GM12872 (cell line): ENCODE results near the gene CADPS2.

Experiments used
- TF ChIP-seq, protein P1 (sequence below): IDR thresholded peaks from 3 replicates; pipeline ENCODE4 v1.5.1; 2011; ENCODE audit warnings: low read depth, mild to moderate bottlenecking, low read length, moderate library complexity; ENCODE audit not compliant: insufficient read depth

CADPS2 gene

DNA sequence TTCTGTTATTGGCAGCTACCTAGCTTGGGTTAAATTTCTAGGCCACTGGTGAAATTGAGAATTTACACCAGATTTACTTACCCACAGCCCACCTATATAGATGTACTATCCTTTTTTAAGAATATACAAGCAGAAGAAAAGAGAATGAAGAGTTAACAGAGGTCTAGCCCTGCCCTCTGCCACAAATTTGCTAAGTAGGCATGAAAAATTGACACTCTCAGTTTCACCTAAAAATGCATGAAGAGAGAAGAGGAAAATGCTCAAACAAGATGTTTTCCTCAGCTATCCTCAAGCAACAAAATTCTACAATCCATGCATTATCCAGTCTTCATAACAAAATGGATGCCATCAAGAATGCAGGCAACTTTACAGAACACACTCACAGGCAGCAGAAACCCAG, 158.9 kb downstream of the CADPS2 start:
- TF ChIP-seq, protein P1, sequence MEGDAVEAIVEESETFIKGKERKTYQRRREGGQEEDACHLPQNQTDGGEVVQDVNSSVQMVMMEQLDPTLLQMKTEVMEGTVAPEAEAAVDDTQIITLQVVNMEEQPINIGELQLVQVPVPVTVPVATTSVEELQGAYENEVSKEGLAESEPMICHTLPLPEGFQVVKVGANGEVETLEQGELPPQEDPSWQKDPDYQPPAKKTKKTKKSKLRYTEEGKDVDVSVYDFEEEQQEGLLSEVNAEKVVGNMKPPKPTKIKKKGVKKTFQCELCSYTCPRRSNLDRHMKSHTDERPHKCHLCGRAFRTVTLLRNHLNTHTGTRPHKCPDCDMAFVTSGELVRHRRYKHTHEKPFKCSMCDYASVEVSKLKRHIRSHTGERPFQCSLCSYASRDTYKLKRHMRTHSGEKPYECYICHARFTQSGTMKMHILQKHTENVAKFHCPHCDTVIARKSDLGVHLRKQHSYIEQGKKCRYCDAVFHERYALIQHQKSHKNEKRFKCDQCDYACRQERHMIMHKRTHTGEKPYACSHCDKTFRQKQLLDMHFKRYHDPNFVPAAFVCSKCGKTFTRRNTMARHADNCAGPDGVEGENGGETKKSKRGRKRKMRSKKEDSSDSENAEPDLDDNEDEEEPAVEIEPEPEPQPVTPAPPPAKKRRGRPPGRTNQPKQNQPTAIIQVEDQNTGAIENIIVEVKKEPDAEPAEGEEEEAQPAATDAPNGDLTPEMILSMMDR: no peak

DNA sequence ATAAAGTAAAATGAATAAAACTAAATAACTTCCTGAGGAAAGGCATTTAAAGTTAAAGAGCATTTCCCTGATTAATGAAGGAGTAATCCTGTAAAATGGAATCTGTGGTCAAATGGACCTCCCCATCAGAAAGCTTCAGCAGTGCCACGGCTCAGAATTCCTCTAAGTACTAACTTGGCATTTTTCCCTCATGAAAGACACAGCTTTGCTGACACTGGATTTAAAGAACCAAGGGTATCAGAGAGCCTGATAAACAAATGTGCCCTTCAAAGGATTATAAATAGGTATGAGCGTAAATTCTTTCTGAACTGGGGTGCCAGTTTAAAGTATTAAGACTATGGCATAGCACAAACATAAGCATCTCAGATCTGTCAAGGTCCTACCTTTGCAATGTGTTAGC, 159.4 kb downstream of the CADPS2 start:
- TF ChIP-seq, protein P1: no peak

GRCh38 chr7:122724366-122724765, 161.9 kb downstream of the CADPS2 start:
- TF ChIP-seq, protein P1: no peak

DNA sequence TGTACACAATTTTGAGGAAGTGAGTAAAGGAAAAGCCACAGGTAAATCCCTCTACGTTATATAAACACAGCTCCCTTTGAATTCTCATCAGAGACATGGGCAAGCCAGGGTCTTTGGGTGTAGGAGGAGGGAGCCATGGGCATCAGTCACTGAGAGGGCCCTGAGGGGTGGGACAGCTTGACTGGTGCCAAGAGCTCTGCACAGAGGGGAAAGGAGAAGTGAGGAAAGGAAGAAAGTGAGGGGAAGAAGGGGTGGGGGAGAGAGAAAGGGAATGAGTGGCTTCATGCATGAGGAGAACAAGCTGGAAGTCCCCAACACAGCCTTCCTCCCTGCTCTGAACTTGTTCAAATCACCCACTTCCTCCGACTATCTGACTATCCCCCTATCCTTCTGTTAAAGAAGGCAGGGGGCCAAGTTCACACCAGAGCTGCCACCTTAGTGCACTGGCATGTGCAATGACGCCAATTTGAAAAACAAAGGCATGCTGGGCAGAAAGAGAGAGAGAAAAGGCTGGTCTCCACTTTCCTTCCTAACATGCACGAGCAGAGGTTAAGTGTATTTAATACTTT, 167.2 kb downstream of the CADPS2 start:
- TF ChIP-seq, protein P1: no peak

DNA sequence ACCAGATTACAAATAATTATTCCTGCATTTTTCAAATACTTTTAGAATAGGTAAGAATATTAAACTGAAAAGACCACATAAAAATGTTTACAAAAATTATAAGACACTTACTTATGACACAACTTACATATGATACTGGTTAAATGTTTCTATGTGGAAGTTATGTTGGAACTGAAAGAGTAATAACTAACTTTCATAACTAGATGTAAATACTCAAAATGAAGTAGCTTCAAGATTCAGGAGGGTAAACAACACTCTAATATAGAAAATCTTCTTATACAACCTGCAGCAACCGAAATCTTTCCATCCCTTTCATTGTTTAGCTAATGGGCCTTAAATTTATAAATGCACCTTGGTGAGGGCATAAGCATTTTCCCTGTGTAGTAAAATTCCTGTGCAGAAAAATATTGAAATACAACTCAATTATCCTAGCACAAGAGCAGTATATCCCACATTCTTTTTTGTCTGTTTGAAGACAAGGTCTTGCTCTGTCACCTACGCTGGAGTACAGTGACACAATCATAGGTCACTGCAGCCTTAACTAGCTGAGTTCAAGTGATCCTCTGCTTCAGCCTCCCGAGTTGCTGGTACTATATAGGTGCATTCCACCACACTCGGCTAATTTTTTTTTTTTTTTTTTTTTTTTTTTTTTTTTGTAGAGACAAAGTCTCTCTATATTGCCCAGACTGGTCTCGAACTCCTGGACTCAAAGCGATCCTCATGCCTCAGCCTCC, 168.7 kb downstream of the CADPS2 start:
- TF ChIP-seq, protein P1: no peak

DNA sequence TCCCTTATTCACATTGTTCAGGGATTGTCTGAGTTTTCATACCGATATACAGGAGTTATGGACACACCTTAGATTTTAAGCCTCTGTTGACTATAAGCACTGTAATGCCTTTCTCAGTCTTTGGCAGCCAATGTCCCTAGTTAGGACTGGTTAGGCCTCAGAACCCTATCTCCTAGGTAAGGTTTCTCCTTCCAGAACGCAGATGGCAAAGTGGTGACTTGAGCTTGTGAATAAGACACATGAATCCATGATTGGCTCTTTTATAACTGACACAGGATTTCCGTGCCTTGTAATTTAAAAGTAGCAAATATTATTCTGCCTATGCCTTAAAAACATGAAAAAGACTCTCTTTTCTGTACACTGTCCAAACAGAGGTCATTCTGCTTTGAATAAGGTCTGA, 171.1 kb downstream of the CADPS2 start:
- TF ChIP-seq, protein P1: no peak

- TF ChIP-seq, protein P1: no peak
These were observed 175.3 kb downstream of the CADPS2 start for GRCh38 chr7:122710916-122711315.
